Measurements from ENCODE around the gene CYB5R4.
"Not testable (repeated sequence)": the region's sequence is repeated elsewhere in the genome, so short reads cannot be mapped to it uniquely, and the experiment has no call there.

The CYB5R4 gene

DNA sequence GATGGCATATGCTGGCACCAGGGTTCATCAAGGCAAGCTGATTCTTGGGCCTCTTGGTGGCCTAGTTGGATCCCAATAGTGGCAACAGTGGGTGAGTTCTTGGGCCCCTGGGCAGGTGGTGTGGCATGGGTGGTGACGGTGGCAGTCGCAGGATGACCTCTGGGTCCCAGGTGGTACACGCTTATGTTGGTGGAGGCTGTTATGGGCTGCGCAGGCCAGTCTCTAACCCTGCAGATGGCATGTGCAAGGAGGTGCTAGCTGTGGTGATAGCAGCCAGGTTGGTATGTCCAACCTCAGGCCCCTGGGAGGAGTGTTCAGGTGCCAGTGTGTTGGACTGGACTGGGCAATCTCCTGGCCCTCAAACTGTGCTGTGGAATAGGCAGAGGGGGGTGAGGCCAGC is 46.2 kb downstream of the CYB5R4 start (continued):
- TF ChIP-seq, protein P1, sequence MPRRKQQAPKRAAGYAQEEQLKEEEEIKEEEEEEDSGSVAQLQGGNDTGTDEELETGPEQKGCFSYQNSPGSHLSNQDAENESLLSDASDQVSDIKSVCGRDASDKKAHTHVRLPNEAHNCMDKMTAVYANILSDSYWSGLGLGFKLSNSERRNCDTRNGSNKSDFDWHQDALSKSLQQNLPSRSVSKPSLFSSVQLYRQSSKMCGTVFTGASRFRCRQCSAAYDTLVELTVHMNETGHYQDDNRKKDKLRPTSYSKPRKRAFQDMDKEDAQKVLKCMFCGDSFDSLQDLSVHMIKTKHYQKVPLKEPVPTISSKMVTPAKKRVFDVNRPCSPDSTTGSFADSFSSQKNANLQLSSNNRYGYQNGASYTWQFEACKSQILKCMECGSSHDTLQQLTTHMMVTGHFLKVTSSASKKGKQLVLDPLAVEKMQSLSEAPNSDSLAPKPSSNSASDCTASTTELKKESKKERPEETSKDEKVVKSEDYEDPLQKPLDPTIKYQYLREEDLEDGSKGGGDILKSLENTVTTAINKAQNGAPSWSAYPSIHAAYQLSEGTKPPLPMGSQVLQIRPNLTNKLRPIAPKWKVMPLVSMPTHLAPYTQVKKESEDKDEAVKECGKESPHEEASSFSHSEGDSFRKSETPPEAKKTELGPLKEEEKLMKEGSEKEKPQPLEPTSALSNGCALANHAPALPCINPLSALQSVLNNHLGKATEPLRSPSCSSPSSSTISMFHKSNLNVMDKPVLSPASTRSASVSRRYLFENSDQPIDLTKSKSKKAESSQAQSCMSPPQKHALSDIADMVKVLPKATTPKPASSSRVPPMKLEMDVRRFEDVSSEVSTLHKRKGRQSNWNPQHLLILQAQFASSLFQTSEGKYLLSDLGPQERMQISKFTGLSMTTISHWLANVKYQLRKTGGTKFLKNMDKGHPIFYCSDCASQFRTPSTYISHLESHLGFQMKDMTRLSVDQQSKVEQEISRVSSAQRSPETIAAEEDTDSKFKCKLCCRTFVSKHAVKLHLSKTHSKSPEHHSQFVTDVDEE (CRISPR knock-in tag; IDR thresholded peaks at IDR 0.05) = no peak
- TF ChIP-seq ZNF565 (CRISPR knock-in tag; conservative IDR thresholded peaks at IDR 0.05; ENCODE audit: low read depth) (no peak), SNAI2 (CRISPR knock-in tag; IDR thresholded peaks at IDR 0.05) (no peak)

DNA sequence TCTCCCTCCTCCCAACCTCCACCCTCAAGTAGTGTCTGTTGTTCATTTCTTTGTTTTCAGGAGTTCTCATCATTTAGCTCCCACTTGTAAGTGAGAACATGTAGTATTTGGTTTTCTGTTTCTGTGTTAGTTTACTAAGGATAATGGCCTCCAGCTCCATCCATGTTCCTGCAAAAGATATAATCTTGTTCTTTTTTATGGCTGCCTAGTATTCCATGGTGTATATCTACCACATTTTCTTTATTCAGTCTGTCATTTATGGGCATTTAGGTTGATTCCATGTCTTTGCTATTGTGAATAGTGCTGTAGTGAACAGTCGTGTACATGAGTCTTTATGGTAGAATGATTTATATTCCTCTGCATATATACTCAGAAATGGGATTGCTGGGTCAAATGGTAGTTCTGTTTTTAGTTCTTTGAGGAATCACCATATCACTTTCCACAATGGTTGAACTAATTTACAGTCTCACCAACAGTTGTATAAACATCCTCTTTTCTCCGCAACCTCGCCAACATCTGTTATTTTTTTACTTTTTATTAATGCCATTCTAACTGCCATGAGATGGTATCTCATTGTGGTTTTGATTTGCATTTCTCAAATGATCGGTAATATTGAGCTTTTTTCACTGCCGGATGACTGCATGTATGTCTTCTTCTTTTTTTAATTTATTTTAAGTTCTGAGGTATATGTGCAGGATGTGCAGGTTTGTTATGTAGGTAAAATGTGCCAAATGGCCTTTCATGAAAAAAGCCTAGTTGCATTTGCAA is 48.3 kb downstream of the CYB5R4 start:
- ATAC-seq = not testable (repeated sequence)

DNA sequence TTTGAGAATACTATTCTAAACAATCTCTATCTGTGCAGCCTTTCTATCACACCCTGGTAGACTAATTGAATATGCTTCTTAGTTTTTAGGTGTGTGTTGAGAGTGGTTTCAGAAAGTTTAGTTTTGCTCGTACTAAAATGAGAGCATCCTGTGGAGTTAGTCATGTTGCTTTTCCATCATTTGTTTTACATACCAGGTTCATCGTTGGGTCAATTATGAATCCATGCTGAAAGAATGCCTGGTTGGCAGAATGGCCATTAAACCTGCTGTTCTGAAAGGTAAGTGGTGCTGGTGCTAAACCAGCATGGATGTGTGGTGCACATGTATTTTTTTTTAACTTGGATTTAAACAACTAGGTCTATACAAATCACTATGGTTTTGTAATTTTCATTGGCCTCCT is 49.3 kb downstream of the CYB5R4 start:
- no peak; the same call in 2 of the 3 replicates for ATAC-seq
- TF ChIP-seq, protein P1 (CRISPR knock-in tag; IDR thresholded peaks at IDR 0.05) = no peak
- TF ChIP-seq TOX (CRISPR knock-in tag; IDR thresholded peaks at IDR 0.05; ENCODE audit: borderline replicate concordance) (no peak), ISL1 (CRISPR knock-in tag; IDR thresholded peaks at IDR 0.05) (no peak), GLIS3 (CRISPR knock-in tag; IDR thresholded peaks at IDR 0.05) (no peak), TCF4 (CRISPR knock-in tag; IDR thresholded peaks at IDR 0.05; ENCODE audit: borderline replicate concordance) (no peak), ZNF565 (CRISPR knock-in tag; conservative IDR thresholded peaks at IDR 0.05; ENCODE audit: low read depth) (no peak), BACH2 (CRISPR knock-in tag; IDR thresholded peaks at IDR 0.05; ENCODE audit: borderline replicate concordance) (no peak), ZNF70 (CRISPR knock-in tag; IDR thresholded peaks at IDR 0.05) (no peak), PPARA (CRISPR knock-in tag; IDR thresholded peaks at IDR 0.05; ENCODE audit: borderline replicate concordance) (no peak)
- TF ChIP-seq, protein P2, sequence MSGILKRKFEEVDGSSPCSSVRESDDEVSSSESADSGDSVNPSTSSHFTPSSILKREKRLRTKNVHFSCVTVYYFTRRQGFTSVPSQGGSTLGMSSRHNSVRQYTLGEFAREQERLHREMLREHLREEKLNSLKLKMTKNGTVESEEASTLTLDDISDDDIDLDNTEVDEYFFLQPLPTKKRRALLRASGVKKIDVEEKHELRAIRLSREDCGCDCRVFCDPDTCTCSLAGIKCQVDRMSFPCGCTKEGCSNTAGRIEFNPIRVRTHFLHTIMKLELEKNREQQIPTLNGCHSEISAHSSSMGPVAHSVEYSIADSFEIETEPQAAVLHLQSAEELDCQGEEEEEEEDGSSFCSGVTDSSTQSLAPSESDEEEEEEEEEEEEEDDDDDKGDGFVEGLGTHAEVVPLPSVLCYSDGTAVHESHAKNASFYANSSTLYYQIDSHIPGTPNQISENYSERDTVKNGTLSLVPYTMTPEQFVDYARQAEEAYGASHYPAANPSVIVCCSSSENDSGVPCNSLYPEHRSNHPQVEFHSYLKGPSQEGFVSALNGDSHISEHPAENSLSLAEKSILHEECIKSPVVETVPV (CRISPR knock-in tag; IDR thresholded peaks at IDR 0.05) = no peak

DNA sequence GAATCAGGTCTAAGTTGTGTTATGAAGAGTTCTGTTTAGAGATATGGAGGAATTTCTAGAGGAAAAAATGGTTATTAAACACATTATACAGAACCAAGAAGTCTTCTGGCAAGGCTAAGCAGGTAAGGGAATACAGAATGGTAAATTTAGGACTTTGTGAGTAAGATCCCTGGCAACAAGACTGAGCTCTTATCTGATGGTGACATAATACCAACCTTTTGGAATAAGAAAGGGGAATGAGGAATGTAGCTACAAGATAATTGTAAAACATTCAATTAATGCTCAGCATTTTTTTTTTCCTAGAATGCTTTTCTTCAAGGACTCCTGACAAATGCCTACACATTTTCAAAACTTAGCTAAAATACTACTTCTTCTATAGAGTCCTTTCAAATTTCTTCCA is 51.8 kb downstream of the CYB5R4 start:
- no peak for ATAC-seq

DNA sequence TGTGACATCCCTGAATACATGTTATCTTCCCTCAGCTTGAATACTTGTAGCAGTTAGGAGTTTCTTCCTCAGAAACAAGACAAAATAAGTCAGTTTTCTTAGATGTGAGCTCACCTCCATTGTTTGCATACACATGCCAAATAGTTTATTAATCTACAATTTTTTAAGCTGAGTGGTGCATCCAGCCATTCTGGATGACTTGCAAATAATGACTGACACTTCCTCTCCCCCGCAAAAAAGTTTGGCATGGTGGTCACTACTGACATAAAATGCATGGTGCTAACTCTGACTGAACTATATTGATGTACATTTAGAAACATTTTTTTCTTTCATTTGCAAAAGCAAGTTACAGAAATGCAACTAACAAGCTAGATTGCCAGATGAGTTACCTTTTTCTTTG is 55.5 kb downstream of the CYB5R4 start:
- ATAC-seq = no peak
- TF ChIP-seq CSDC2 (CRISPR knock-in tag; IDR thresholded peaks at IDR 0.05) = no peak
- TF ChIP-seq, protein P3, sequence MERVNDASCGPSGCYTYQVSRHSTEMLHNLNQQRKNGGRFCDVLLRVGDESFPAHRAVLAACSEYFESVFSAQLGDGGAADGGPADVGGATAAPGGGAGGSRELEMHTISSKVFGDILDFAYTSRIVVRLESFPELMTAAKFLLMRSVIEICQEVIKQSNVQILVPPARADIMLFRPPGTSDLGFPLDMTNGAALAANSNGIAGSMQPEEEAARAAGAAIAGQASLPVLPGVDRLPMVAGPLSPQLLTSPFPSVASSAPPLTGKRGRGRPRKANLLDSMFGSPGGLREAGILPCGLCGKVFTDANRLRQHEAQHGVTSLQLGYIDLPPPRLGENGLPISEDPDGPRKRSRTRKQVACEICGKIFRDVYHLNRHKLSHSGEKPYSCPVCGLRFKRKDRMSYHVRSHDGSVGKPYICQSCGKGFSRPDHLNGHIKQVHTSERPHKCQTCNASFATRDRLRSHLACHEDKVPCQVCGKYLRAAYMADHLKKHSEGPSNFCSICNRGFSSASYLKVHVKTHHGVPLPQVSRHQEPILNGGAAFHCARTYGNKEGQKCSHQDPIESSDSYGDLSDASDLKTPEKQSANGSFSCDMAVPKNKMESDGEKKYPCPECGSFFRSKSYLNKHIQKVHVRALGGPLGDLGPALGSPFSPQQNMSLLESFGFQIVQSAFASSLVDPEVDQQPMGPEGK (CRISPR knock-in tag; IDR thresholded peaks at IDR 0.05; ENCODE audit: borderline replicate concordance) = no peak
- no peak for TF ChIP-seq RARB (CRISPR knock-in tag; IDR thresholded peaks at IDR 0.05)
- no peak for TF ChIP-seq TOX (CRISPR knock-in tag; IDR thresholded peaks at IDR 0.05; ENCODE audit: borderline replicate concordance)
- no peak for TF ChIP-seq ZNF565 (CRISPR knock-in tag; conservative IDR thresholded peaks at IDR 0.05; ENCODE audit: low read depth)
- no peak for TF ChIP-seq ZNF8 (CRISPR knock-in tag; IDR thresholded peaks at IDR 0.05)
- no peak for TF ChIP-seq ESRRG (CRISPR knock-in tag; IDR thresholded peaks at IDR 0.05)
- TF ChIP-seq, protein P2 (CRISPR knock-in tag; IDR thresholded peaks at IDR 0.05) = no peak
- TF ChIP-seq, protein P4, sequence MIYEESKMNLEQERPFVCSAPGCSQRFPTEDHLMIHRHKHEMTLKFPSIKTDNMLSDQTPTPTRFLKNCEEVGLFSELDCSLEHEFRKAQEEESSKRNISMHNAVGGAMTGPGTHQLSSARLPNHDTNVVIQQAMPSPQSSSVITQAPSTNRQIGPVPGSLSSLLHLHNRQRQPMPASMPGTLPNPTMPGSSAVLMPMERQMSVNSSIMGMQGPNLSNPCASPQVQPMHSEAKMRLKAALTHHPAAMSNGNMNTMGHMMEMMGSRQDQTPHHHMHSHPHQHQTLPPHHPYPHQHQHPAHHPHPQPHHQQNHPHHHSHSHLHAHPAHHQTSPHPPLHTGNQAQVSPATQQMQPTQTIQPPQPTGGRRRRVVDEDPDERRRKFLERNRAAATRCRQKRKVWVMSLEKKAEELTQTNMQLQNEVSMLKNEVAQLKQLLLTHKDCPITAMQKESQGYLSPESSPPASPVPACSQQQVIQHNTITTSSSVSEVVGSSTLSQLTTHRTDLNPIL (CRISPR knock-in tag; IDR thresholded peaks at IDR 0.05; ENCODE audit: low read depth) = no peak
- TF ChIP-seq SNAI2 (CRISPR knock-in tag; IDR thresholded peaks at IDR 0.05) = no peak
- TF ChIP-seq ARNTL (CRISPR knock-in tag; IDR thresholded peaks at IDR 0.05; ENCODE audit: borderline replicate concordance, low read depth) = no peak

More for the DNA sequence above, 51.8 kb downstream of the CYB5R4 start:
- TF ChIP-seq, protein P5, sequence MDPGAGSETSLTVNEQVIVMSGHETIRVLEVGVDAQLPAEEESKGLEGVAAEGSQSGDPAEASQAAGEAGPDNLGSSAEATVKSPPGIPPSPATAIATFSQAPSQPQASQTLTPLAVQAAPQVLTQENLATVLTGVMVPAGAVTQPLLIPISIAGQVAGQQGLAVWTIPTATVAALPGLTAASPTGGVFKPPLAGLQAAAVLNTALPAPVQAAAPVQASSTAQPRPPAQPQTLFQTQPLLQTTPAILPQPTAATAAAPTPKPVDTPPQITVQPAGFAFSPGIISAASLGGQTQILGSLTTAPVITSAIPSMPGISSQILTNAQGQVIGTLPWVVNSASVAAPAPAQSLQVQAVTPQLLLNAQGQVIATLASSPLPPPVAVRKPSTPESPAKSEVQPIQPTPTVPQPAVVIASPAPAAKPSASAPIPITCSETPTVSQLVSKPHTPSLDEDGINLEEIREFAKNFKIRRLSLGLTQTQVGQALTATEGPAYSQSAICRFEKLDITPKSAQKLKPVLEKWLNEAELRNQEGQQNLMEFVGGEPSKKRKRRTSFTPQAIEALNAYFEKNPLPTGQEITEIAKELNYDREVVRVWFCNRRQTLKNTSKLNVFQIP (CRISPR knock-in tag; IDR thresholded peaks at IDR 0.05; ENCODE audit: borderline replicate concordance, low read depth) = no peak
- TF ChIP-seq ISL1 (CRISPR knock-in tag; IDR thresholded peaks at IDR 0.05) = peak; percentile 53
